Nephron (organoid): ENCODE measurements around the gene DRGX.

Source experiments
- H3K27ac Mint-ChIP-seq, 3 experiments: 2 replicates each; pipeline ENCODE4 v1.8.0; 2020; ENCODE audit warnings: mixed read lengths in 3 of 3, mild to moderate bottlenecking in 2 of 3, moderate library complexity in 1 of 3
- H3K27me3 Mint-ChIP-seq: 2 replicates; pipeline ENCODE4 v1.8.0; 2021; ENCODE audit warnings: low read depth, mild to moderate bottlenecking, moderate library complexity, mixed read lengths
- H3K36me3 Mint-ChIP-seq: 2 replicates; pipeline ENCODE4 v1.8.0; 2020; ENCODE audit warnings: low read depth, mixed read lengths
- H3K4me1 Mint-ChIP-seq: 2 replicates; pipeline ENCODE4 v1.8.0; 2020; ENCODE audit warnings: mixed read lengths
- H3K4me3 Mint-ChIP-seq, 3 experiments: 2 replicates each; pipeline ENCODE4 v1.8.0; 2020; ENCODE audit warnings: mild to moderate bottlenecking in 3 of 3, mixed read lengths in 3 of 3, moderate library complexity in 2 of 3
- H3K9me3 Mint-ChIP-seq: 2 replicates; pipeline ENCODE4 v1.8.0; 2020; ENCODE audit warnings: mixed read lengths
- CTCF ChIP-seq, 3 experiments: fragments of 200-600 bp; sonication (generic); IDR thresholded peaks; one replicate each; pipeline ENCODE4 v1.5.0; 2021; ENCODE audit warnings: antibody characterized with exemption in 3 of 3; ENCODE audit not compliant: unreplicated experiment in 3 of 3

The DRGX gene

GRCh38 chr10:49349390-49349789, 46.5 kb downstream of the DRGX start:
- Mint-ChIP-seq H3K4me1 (no peaks in the 10 kb centered on the region), H3K4me3 (no peak overlapping the region), H3K27me3 (peaks cover 14% of the 10 kb centered on the region), H3K9me3 (peaks cover 9% of the 10 kb centered on the region), H3K36me3 (no peaks in the 10 kb centered on the region), H3K27ac (no peak overlapping the region)
- no peak for TF ChIP-seq CTCF (IDR thresholded peaks at IDR 0.05; ENCODE audit: unreplicated experiment in 3 of 3)

- TF ChIP-seq CTCF (IDR thresholded peaks at IDR 0.05; ENCODE audit: unreplicated experiment in 3 of 3): no peak
- no peaks in the 10 kb centered on the region for H3K4me1 Mint-ChIP-seq
- H3K27ac Mint-ChIP-seq: no peak overlapping the region
- no peaks in the 10 kb centered on the region for H3K36me3 Mint-ChIP-seq
- H3K27me3 Mint-ChIP-seq: peaks cover 14% of the 10 kb centered on the region
- H3K4me3 Mint-ChIP-seq: no peak overlapping the region
- H3K9me3 Mint-ChIP-seq: peaks cover 10% of the 10 kb centered on the region
Measured at GRCh38 chr10:49348593-49348992, 47.3 kb downstream of the DRGX start.

GRCh38 chr10:49347827-49348226, 48.1 kb downstream of the DRGX start:
- Mint-ChIP-seq H3K36me3 (no peaks in the 10 kb centered on the region), H3K4me1 (no peaks in the 10 kb centered on the region), H3K9me3 (peaks cover 12% of the 10 kb centered on the region), H3K4me3 (no peak overlapping the region), H3K27me3 (peaks cover 14% of the 10 kb centered on the region), H3K27ac (no peak overlapping the region)
- no peak for TF ChIP-seq CTCF (IDR thresholded peaks at IDR 0.05; ENCODE audit: unreplicated experiment in 3 of 3)

GRCh38 chr10:49347342-49347741, 48.5 kb downstream of the DRGX start:
- Mint-ChIP-seq H3K4me1 (no peaks in the 10 kb centered on the region), H3K9me3 (peaks cover 12% of the 10 kb centered on the region), H3K4me3 (no peak overlapping the region), H3K36me3 (no peaks in the 10 kb centered on the region), H3K27ac (no peak overlapping the region), H3K27me3 (peaks cover 14% of the 10 kb centered on the region)
- TF ChIP-seq CTCF (IDR thresholded peaks at IDR 0.05; ENCODE audit: unreplicated experiment in 3 of 3): no peak

GRCh38 chr10:49344840-49345239, 51.0 kb downstream of the DRGX start:
- no peak for TF ChIP-seq CTCF (IDR thresholded peaks at IDR 0.05; ENCODE audit: unreplicated experiment in 3 of 3)
- Mint-ChIP-seq H3K9me3 (peaks cover 7% of the 10 kb centered on the region), H3K4me1 (no peaks in the 10 kb centered on the region), H3K4me3 (no peak overlapping the region), H3K36me3 (no peaks in the 10 kb centered on the region), H3K27ac (no peak overlapping the region), H3K27me3 (peaks cover 10% of the 10 kb centered on the region)

- no peak for TF ChIP-seq CTCF (IDR thresholded peaks at IDR 0.05; ENCODE audit: unreplicated experiment in 3 of 3)
- no peak overlapping the region for H3K27ac Mint-ChIP-seq
- no peaks in the 10 kb centered on the region for H3K4me1 Mint-ChIP-seq
- no peaks in the 10 kb centered on the region for H3K36me3 Mint-ChIP-seq
- peaks cover 3% of the 10 kb centered on the region for H3K27me3 Mint-ChIP-seq
- H3K9me3 Mint-ChIP-seq: peaks cover 6% of the 10 kb centered on the region
- H3K4me3 Mint-ChIP-seq: no peak overlapping the region
Measured at GRCh38 chr10:49338604-49339003, 57.3 kb downstream of the DRGX start.
